GM23248 (cell line): ENCODE data around the gene CENATAC. TPM values are rescaled to one million over a fixed set of nuclear protein-coding genes. Genes with fewer than 3 reads are reported as not detected.
"Not testable (repeated sequence)": the region's sequence is repeated elsewhere in the genome, so short reads cannot be mapped to it uniquely, and the experiment has no call there.

Experiments
- DNase-seq: peaks from one replicate; pipeline ENCODE4 v3.0.0-alpha.2; 2015
- H2AFZ ChIP-seq: fragments of 200-600 bp; sonication (generic); 2 replicates; pipeline ENCODE4 v1.6.1; 2016; ENCODE audit warnings: antibody characterized with exemption
- H3F3A ChIP-seq: fragments of 200-600 bp; sonication (generic); 2 replicates; pipeline ENCODE4 v1.6.1; 2016; ENCODE audit warnings: mild to moderate bottlenecking, antibody characterized with exemption, mixed run types; ENCODE audit not compliant: insufficient read depth
- H3K27ac ChIP-seq: fragments of 200-600 bp; sonication (generic); 2 replicates; pipeline ENCODE4 v1.5.1; 2016; ENCODE audit warnings: mild to moderate bottlenecking
- H3K27me3 ChIP-seq: fragments of 200-600 bp; sonication (generic); replicated peaks from 2 replicates; pipeline ENCODE4 v1.6.1; 2016; ENCODE audit warnings: mild to moderate bottlenecking; ENCODE audit not compliant: insufficient read depth
- H3K36me3 ChIP-seq: fragments of 200-600 bp; sonication (generic); 2 replicates; pipeline ENCODE4 v1.6.1; 2016; ENCODE audit warnings: low read depth, mild to moderate bottlenecking
- H3K4me1 ChIP-seq: fragments of 200-600 bp; sonication (generic); 2 replicates; pipeline ENCODE4 v1.6.1; 2016; ENCODE audit warnings: mild to moderate bottlenecking; ENCODE audit not compliant: insufficient read depth
- H3K4me2 ChIP-seq: fragments of 200-600 bp; sonication (generic); one replicate; pipeline ENCODE4 v1.6.1; 2016; ENCODE audit warnings: mild to moderate bottlenecking; ENCODE audit not compliant: unreplicated experiment
- H3K4me3 ChIP-seq: fragments of 200-600 bp; sonication (generic); 2 replicates; pipeline ENCODE4 v1.5.1; 2016; ENCODE audit warnings: mild to moderate bottlenecking
- H3K79me2 ChIP-seq: fragments of 200-600 bp; sonication (generic); 2 replicates; pipeline ENCODE4 v1.6.1; 2016; ENCODE audit warnings: mild to moderate bottlenecking; ENCODE audit not compliant: insufficient read depth
- H3K9ac ChIP-seq: fragments of 200-600 bp; sonication (generic); 2 replicates; pipeline ENCODE4 v1.6.1; 2016; ENCODE audit warnings: mild to moderate bottlenecking
- H3K9me2 ChIP-seq: fragments of 200-600 bp; sonication (generic); 2 replicates; pipeline ENCODE4 v1.6.1; 2016; ENCODE audit warnings: mixed run types, mild to moderate bottlenecking, moderate library complexity; ENCODE audit not compliant: insufficient read depth
- H3K9me3 ChIP-seq: fragments of 200-600 bp; sonication (generic); one replicate; pipeline ENCODE4 v1.6.1; 2017; ENCODE audit warnings: low read depth
- H4K20me1 ChIP-seq: fragments of 200-600 bp; sonication (generic); 2 replicates; pipeline ENCODE4 v1.6.0; 2016; ENCODE audit not compliant: insufficient read depth
- EZH2 ChIP-seq: fragments of 200-600 bp; sonication (generic); IDR thresholded peaks from 2 replicates; pipeline ENCODE4 v1.6.1; 2018; ENCODE audit warnings: antibody characterized with exemption, mild to moderate bottlenecking; ENCODE audit not compliant: insufficient read depth, poor library complexity, severe bottlenecking
- EZH2phosphoT487 ChIP-seq: fragments of 200-600 bp; sonication (generic); IDR thresholded peaks from 2 replicates; pipeline ENCODE4 v1.6.1; 2018; ENCODE audit warnings: antibody characterized with exemption, moderate library complexity, mild to moderate bottlenecking, low read depth; ENCODE audit not compliant: insufficient read depth
- WGBS, 2 experiments: methylation state at CpG; one replicate each; pipeline ENCODE4 v1.1.6; 2015 to 2017; ENCODE audit warnings: low lambda C conversion rate in 2 of 2, low coverage in 1 of 2; ENCODE audit errors: missing lambda C conversion rate in 2 of 2; 5-methylcytosine and 5-hydroxymethylcytosine counted together
- in situ Hi-C: fragments of 300-500 bp; cut with MboI; formaldehyde crosslinking; loops from 2 replicates; pipeline ENCODE4 v1.15.0; 2020
- polyA plus RNA-seq: library from polyadenylated mRNA; unstranded; fragments of >200 nt; fragmentation: Nextera tagmentation; extraction: Ambion mirVana; gene quantifications from 2 replicates; pipeline ENCODE4 v1.2.1, GENCODE V29; 2016
- total RNA-seq: library from RNA; depleted of rRNA; stranded (reverse); fragments of >200 nt; shearing (Covaris generic); gene quantifications from 2 replicates; pipeline ENCODE4 v1.2.3, GENCODE V29; 2014

Gene CENATAC
- total and polyA plus RNA-seq, 2 experiments from 2014 or later = 13.1 to 15.3 TPM

DNA sequence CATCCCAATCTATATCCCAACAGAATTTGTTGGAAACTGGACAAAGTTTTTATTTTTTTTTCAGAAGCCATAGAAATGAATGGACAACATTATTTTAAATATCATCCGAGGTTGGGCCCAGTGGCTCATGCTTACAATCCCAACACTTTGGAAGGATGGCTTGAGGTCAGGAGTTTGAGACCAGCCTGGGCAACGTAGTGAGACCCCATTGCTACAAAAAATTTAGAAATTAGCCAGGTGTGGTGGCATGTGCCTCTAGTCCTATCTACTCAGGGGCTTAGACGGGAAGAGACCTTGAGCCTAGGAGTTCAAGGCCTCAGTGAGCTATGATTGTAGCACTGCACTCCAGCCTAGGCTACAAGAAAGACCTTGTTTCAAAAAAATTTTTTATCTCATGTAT lies 36.9 kb downstream of the CENATAC start:
- DNase-seq = no peak
- H3K79me2 ChIP-seq = no peaks in the 10 kb centered on the region
- H3K9ac ChIP-seq = no peak overlapping the region
- no peaks in the 10 kb centered on the region for H3F3A ChIP-seq
- H3K27ac ChIP-seq = no peak overlapping the region
- in situ Hi-C loops = no loop called here
- no peak overlapping the region for H3K4me3 ChIP-seq
- no peaks in the 10 kb centered on the region for H3K9me2 ChIP-seq
- no peak overlapping the region for H3K4me2 ChIP-seq
- no peaks in the 10 kb centered on the region for H3K36me3 ChIP-seq
- TF ChIP-seq EZH2phosphoT487 (no peak), EZH2 (no peak)
- H4K20me1 ChIP-seq = no peaks in the 10 kb centered on the region
- H2AFZ ChIP-seq = no peak overlapping the region
- peaks cover 6% of the 10 kb centered on the region; the same call in 1 of the 2 replicates for H3K4me1 ChIP-seq
- H3K9me3 ChIP-seq = no peaks in the 10 kb centered on the region
- WGBS, 2 experiments = 65 to 69% methylated on average over 3 of the region's 3 CpGs
- no peaks in the 10 kb centered on the region for H3K27me3 ChIP-seq

DNA sequence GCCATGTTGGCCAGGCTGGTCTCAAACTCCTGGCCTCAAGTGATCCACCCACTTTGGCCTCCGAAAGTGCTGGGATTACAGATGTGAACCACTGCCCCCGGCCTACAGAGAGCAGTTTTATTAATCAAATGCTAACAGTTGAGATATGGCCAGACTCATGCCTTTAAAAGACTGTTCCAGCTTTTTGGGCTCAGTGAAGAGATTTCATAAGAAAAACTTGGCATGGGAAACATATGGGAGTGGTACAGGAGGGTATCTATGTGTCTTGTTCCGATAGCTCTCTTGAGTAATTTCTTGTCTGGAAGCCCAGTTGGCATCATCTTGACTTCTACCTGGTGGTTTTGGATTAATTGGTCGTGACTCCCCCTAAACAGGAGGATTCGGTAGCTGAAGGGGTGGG lies 40.9 kb downstream of the CENATAC start:
- no peak overlapping the region for H3K9ac ChIP-seq
- DNase-seq = no peak
- TF ChIP-seq EZH2phosphoT487 (no peak), EZH2 (no peak)
- in situ Hi-C loops = no loop called here
- no peaks in the 10 kb centered on the region for H3K9me2 ChIP-seq
- no peak overlapping the region for H3K27ac ChIP-seq
- no peak overlapping the region for H3K4me3 ChIP-seq
- H4K20me1 ChIP-seq = no peaks in the 10 kb centered on the region
- H3K27me3 ChIP-seq = no peaks in the 10 kb centered on the region
- no peaks in the 10 kb centered on the region for H3K4me1 ChIP-seq
- H3K4me2 ChIP-seq = no peak overlapping the region
- WGBS, 2 experiments = 76 to 85% methylated on average over 5 of the region's 5 CpGs
- H3K79me2 ChIP-seq = no peaks in the 10 kb centered on the region
- peaks cover 16% of the 10 kb centered on the region; the same call in 1 of the 2 replicates for H3F3A ChIP-seq
- no peaks in the 10 kb centered on the region for H3K9me3 ChIP-seq
- no peak overlapping the region for H2AFZ ChIP-seq
- H3K36me3 ChIP-seq = no peaks in the 10 kb centered on the region

DNA sequence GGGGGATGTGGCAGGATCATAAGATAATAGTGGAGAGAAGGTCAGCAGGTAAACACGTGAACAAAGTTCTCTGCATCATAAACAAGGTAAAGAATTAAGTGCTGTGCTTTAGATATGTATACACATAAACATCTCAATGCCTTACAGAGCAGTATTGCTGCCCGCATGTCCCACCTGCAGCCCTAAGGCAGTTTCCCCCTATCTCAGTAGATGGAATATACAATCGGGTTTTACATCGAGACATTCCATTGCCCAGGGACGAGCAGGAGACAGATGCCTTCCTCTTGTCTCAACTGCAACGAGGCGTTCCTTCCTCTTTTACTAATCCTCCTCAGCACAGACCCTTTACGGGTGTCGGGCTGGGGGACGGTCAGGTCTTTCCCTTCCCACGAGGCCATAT lies 41.5 kb downstream of the CENATAC start:
- H3K4me1 ChIP-seq, H3K4me2 ChIP-seq, H3K36me3 ChIP-seq, H3K27me3 ChIP-seq, H3K9me2 ChIP-seq, H4K20me1 ChIP-seq, in situ Hi-C loops, H3K27ac ChIP-seq, H3K9me3 ChIP-seq, H3K79me2 ChIP-seq, H2AFZ ChIP-seq, H3K9ac ChIP-seq, H3K4me3 ChIP-seq, DNase-seq: not testable (repeated sequence)
- WGBS, 2 experiments = 46 to 57% methylated on average over 11 of the region's 11 CpGs
- peaks cover 22% of the 10 kb centered on the region; the same call in 1 of the 2 replicates for H3F3A ChIP-seq

DNA sequence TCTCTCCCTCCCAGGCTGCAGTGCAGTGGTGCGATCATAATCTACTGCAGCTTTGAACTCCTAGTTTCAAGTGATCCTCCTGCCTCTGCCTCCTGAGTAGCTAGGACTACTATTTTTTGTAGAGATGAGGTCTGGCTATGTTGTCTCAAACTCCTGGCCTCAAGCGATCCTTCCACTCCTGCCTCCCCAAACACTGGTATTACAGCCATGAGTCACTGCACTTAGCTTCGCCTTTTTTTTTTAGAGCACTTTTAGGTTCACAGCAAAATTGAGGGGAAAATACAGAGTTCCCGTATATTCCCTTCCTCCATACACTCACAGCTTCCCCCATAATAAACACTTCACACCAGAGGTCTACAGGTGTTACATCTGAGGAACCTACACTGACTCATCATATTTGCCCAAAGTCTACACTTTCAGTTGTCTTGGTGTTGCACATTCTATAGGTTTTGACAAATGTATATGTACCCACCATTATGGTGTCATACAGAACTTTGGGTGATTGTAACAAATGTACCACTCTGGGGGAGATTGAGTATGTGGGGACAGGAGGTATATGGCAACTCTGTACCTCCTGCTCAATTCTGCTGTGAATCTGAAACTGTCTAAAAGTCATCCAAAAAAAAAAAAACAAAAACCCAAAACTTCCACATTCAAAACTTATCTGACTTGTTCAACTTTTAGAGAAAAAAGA lies 44.0 kb downstream of the CENATAC start:
- Histone ChIP-seq H3K4me3 (no peak overlapping the region), H3F3A (peaks cover 25% of the 10 kb centered on the region; the same call in 1 of the 2 replicates), H3K36me3 (peaks cover 8% of the 10 kb centered on the region), H3K9ac (no peak overlapping the region), H2AFZ (no peak overlapping the region), H3K27ac (no peak overlapping the region), H3K9me2 (no peaks in the 10 kb centered on the region), H3K27me3 (no peaks in the 10 kb centered on the region), H4K20me1 (no peaks in the 10 kb centered on the region), H3K9me3 (no peaks in the 10 kb centered on the region), H3K79me2 (no peaks in the 10 kb centered on the region), H3K4me1 (no peaks in the 10 kb centered on the region), H3K4me2 (no peak overlapping the region)
- in situ Hi-C loops = no loop called here
- WGBS, 2 experiments = 97 to 99% methylated on average over 4 of the region's 4 CpGs
- DNase-seq = no peak
- TF ChIP-seq EZH2 = no peak
- no peak for TF ChIP-seq EZH2phosphoT487
